SK-N-SH (cell line): ENCODE measurements around the gene SYT5. TPM values are rescaled to one million over a fixed set of nuclear protein-coding genes. Genes with fewer than 3 reads are reported as not detected.

ENCODE experiments used
- CTCF ChIA-PET: fragments of 300-600, 350-600 bp; formaldehyde crosslinking; extraction: SDS; loops from one replicate; lab custom pipeline; 2021; lab: Yijun Ruan, JAX
- POLR2A ChIA-PET: fragments of 350-600 bp; sonication (Branson Sonifier 250); formaldehyde crosslinking; extraction: SDS; loops from one replicate; lab custom pipeline; 2020; ENCODE audit warnings: antibody characterized with exemption, inconsistent platforms; lab: Yijun Ruan, JAX
- DNase-seq: peaks from one replicate; pipeline ENCODE4 v3.0.0; 2012
- H2AFZ ChIP-seq: fragments of 200-600 bp; sonication (generic); 2 replicates; pipeline ENCODE4 v1.8.1; 2016; ENCODE audit warnings: antibody characterized with exemption, mild to moderate bottlenecking, low read depth
- H3F3A ChIP-seq: fragments of 200-600 bp; sonication (generic); replicated peaks from 2 replicates; pipeline ENCODE3; 2016; ENCODE audit warnings: antibody characterized with exemption, mild to moderate bottlenecking; ENCODE audit not compliant: insufficient read depth
- H3K27ac ChIP-seq, 2 experiments: fragments of 200-500 bp in 1 of 2; fragments of 200-600 bp in 1 of 2; sonication (Bioruptor generic) in 1 of 2; sonication (generic), shearing (Covaris generic) in 1 of 2; 2 replicates each; pipeline versions ENCODE4 v1.5.1 to v1.6.1; 2014 to 2016; ENCODE audit warnings: low read depth in 2 of 2, inconsistent platforms in 1 of 2, low read length in 1 of 2, mild to moderate bottlenecking in 1 of 2, mixed read lengths in 1 of 2
- H3K27me3 ChIP-seq: fragments of 200-600 bp; sonication (generic), shearing (Covaris generic); 2 replicates; pipeline ENCODE4 v1.6.1; 2016; ENCODE audit warnings: mixed run types; ENCODE audit not compliant: insufficient read depth
- H3K36me3 ChIP-seq, 2 experiments: fragments of 200-500 bp in 1 of 2; fragments of 200-600 bp in 1 of 2; sonication (Bioruptor generic) in 1 of 2; sonication (generic) in 1 of 2; replicated peaks in 1 of 2; 2 replicates each; pipeline versions ENCODE3 to v1.5.1; 2014 to 2016; ENCODE audit warnings: low read length in 1 of 2, mild to moderate bottlenecking in 1 of 2; ENCODE audit not compliant: insufficient read depth in 2 of 2, control insufficient read depth in 1 of 2
- H3K4me1 ChIP-seq, 2 experiments: fragments of 200-500 bp in 1 of 2; fragments of 200-600 bp in 1 of 2; sonication (Bioruptor generic) in 1 of 2; sonication (generic), shearing (Covaris generic) in 1 of 2; 2 replicates each; pipeline versions ENCODE4 v1.5.1 to v1.6.1; 2014 to 2016; ENCODE audit warnings: low read depth in 1 of 2, low read length in 1 of 2, mixed run types in 1 of 2; ENCODE audit not compliant: insufficient read depth in 2 of 2, control insufficient read depth in 1 of 2
- H3K4me2 ChIP-seq: fragments of 200-600 bp; sonication (generic), shearing (Covaris generic); 2 replicates; pipeline ENCODE4 v1.6.1; 2017; ENCODE audit warnings: mixed run types
- H3K4me3 ChIP-seq, 2 experiments: fragments of 200-500 bp in 1 of 2; fragments of 200-600 bp in 1 of 2; sonication (Bioruptor generic) in 1 of 2; sonication (generic), shearing (Covaris generic) in 1 of 2; 2 replicates each; pipeline versions ENCODE4 v1.5.1 to v1.8.1; 2014 to 2016; ENCODE audit warnings: low read depth in 2 of 2, inconsistent platforms in 1 of 2, low read length in 1 of 2, mild to moderate bottlenecking in 1 of 2, mixed read lengths in 1 of 2, moderate library complexity in 1 of 2
- H3K79me2 ChIP-seq: fragments of 200-600 bp; sonication (generic); 2 replicates; pipeline ENCODE4 v1.8.1; 2017; ENCODE audit warnings: mild to moderate bottlenecking; ENCODE audit not compliant: insufficient read depth
- H3K9ac ChIP-seq: fragments of 200-600 bp; sonication (generic); 2 replicates; pipeline ENCODE4 v1.6.1; 2017; ENCODE audit warnings: mixed run types
- H3K9me2 ChIP-seq: fragments of 200-600 bp; sonication (generic); 2 replicates; pipeline ENCODE4 v1.6.1; 2017; ENCODE audit warnings: mixed run types
- H3K9me3 ChIP-seq: fragments of 200-600 bp; sonication (generic); 2 replicates; pipeline ENCODE4 v1.6.1; 2017; ENCODE audit warnings: mixed run types, mild to moderate bottlenecking, moderate library complexity
- H4K20me1 ChIP-seq: fragments of 200-600 bp; sonication (generic); 2 replicates; pipeline ENCODE4 v1.6.1; 2017; ENCODE audit warnings: mild to moderate bottlenecking, mixed run types; ENCODE audit not compliant: insufficient read depth
- CHD2 ChIP-seq: fragments of 150-350 bp; IDR thresholded peaks from 2 replicates; pipeline ENCODE4 v1.6.1; 2018; ENCODE audit warnings: low read length; ENCODE audit not compliant: partially characterized antibody
- EP300 ChIP-seq, 2 experiments: IDR thresholded peaks; 2 replicates each; pipeline versions ENCODE4 v1.4.0 to v1.6.1; 2012; ENCODE audit warnings: borderline replicate concordance in 1 of 2, low read depth in 1 of 2, low read length in 1 of 2
- FOSL2 ChIP-seq: IDR thresholded peaks from 2 replicates; pipeline ENCODE4 v1.4.0; 2012; ENCODE audit warnings: low read depth, mild to moderate bottlenecking, moderate library complexity, borderline replicate concordance
- FOXJ3 ChIP-seq: sonication (generic); formaldehyde crosslinking; IDR thresholded peaks from 2 replicates; pipeline ENCODE4 v1.5.1; 2020; ENCODE audit warnings: mild to moderate bottlenecking, missing genetic modification reagents
- FOXM1 ChIP-seq: IDR thresholded peaks from 2 replicates; pipeline ENCODE4 v1.4.0; 2012; ENCODE audit warnings: low read depth, mild to moderate bottlenecking
- GABPA ChIP-seq: IDR thresholded peaks from 2 replicates; pipeline ENCODE4 v1.4.0; 2012; ENCODE audit warnings: low read depth, mild to moderate bottlenecking
- JUND ChIP-seq: IDR thresholded peaks from 2 replicates; pipeline ENCODE4 v1.4.0; 2012
- MXI1 ChIP-seq: IDR thresholded peaks from 2 replicates; pipeline ENCODE4 v1.6.1; 2012; ENCODE audit warnings: mild to moderate bottlenecking, low read depth, low read length, improper control_type of control experiment
- RCOR1 ChIP-seq: fragments of 150-350 bp; IDR thresholded peaks from 2 replicates; pipeline ENCODE4 v1.6.1; 2017; ENCODE audit warnings: antibody characterized with exemption, low read length
- RFX5 ChIP-seq: IDR thresholded peaks from 2 replicates; pipeline ENCODE4 v1.6.1; 2012; ENCODE audit warnings: mild to moderate bottlenecking, improper control_type of control experiment, low read length
- SIN3A ChIP-seq: IDR thresholded peaks from 2 replicates; pipeline ENCODE4 v1.6.1; 2012; ENCODE audit warnings: low read depth, mild to moderate bottlenecking, low read length, moderate library complexity, borderline replicate concordance
- TCF12 ChIP-seq: IDR thresholded peaks from 2 replicates; pipeline ENCODE4 v1.4.0; 2012
- WGBS: methylation state at CpG from one replicate; pipeline ENCODE4 v1.1.6; 2017; ENCODE audit warnings: low lambda C conversion rate; 5-methylcytosine and 5-hydroxymethylcytosine counted together
- polyA plus RNA-seq, 3 experiments: library from polyadenylated mRNA; depleted of rRNA; stranded (reverse); fragments of >200 nt; gene quantifications; 2 replicates each; pipeline ENCODE4 v1.2.3, GENCODE V29; 2012

Gene SYT5
- polyA plus RNA-seq, 1 of the 3 experiments (the other 2 are of a cell fraction): 0.21 TPM

GRCh38 chr19:55228403-55229031 lies 48.4 kb upstream of the SYT5 start, which contains the start of gene TMEM86B:
Gene TMEM86B (minus strand): TSS chr19:55228763. CDS start chr19:55228741, 22 bp downstream.
- WGBS: 90% methylated on average over 2 of the region's 12 CpGs
- ChIA-PET POLR2A (interaction anchor here (1.0 to 1.8 kb wide), 10 partner anchors 13 to 248 kb away, joined by 3 to 17 read pairs (median 8); partner anchors contain the start of genes PPP6R1, SYT5, UBE2S and ZNF628), CTCF (interaction anchor here (0.7 to 2.1 kb wide), 9 partner anchors 11 to 378 kb away, joined by 3 to 7 read pairs (median 3); partner anchors contain the start of gene PPP6R1)
- H3K27ac ChIP-seq: peak within 1 kb of the TSS in 1 of 2 experiments; percentile 78; a peak in 2 of 4 replicates
- no peaks in the 10 kb centered on the region for H3K27me3 ChIP-seq
- TF ChIP-seq FOSL2 (no peak), JUND (no peak), SIN3A (no peak), FOXM1 (no peak)
- no peak within 1 kb of the TSS for H3K9ac ChIP-seq
- no peak within 1 kb of the TSS for H2AFZ ChIP-seq
- peaks cover 3 to 63% of the 10 kb centered on the region in 2 experiments for H3K36me3 ChIP-seq
- no peaks in the 10 kb centered on the region for H3K9me2 ChIP-seq
- no peaks in the 10 kb centered on the region for H3K9me3 ChIP-seq
- peak; percentile 72 for DNase-seq
- peaks cover 0 to 38% of the 10 kb centered on the region in 2 experiments; a peak in 1 of 4 replicates for H3K4me1 ChIP-seq
- H3K4me3 ChIP-seq: no peak within 1 kb of the TSS; a peak in 1 of 4 replicates
- H4K20me1 ChIP-seq: peaks cover 16% of the 10 kb centered on the region; the same call in 1 of the 2 replicates
- no peaks in the 10 kb centered on the region for H3K79me2 ChIP-seq
- H3F3A ChIP-seq: no peaks in the 10 kb centered on the region
- H3K4me2 ChIP-seq: no peak within 1 kb of the TSS

DNA sequence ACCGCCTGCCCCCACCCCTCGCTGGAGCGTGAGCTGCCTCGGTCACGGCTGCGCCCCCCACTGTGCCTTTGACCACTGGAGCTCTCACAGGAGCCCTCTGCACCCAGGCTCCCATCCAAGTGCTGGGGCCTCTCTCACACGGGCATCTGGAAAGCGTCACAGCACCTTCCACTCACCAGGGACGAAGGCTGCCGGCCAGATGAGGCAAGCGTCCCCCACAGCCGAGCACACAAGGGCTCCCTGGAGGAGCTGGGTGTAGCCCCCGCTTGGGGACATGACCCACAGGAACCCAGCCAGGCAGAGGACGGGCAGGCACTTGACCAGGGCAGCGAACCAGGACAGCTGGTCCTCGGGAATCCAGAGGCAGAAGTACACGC lies 47.9 kb upstream of the SYT5 start:
- Histone ChIP-seq H3K4me2 (no peak overlapping the region), H3K4me1 (peaks cover 0 to 38% of the 10 kb centered on the region in 2 experiments; a peak in 1 of 4 replicates), H3K27ac (peak overlapping the region in 1 of 2 experiments; percentile 78; a peak in 2 of 4 replicates), H3K27me3 (no peaks in the 10 kb centered on the region), H3K4me3 (no peak overlapping the region; a peak in 1 of 4 replicates), H3K9ac (no peak overlapping the region), H3F3A (no peaks in the 10 kb centered on the region), H3K36me3 (peaks cover 3 to 59% of the 10 kb centered on the region in 2 experiments), H4K20me1 (peaks cover 16% of the 10 kb centered on the region; the same call in 1 of the 2 replicates), H3K79me2 (no peaks in the 10 kb centered on the region), H3K9me2 (no peaks in the 10 kb centered on the region), H2AFZ (no peak overlapping the region), H3K9me3 (no peaks in the 10 kb centered on the region)
- whole genome bisulfite sequencing: 80% methylated on average over 15 of the region's 17 CpGs
- ChIA-PET CTCF (interaction anchor here (0.8 to 2.1 kb wide), 8 partner anchors 12 to 379 kb away, joined by 3 to 7 read pairs (median 3); partner anchors contain the start of gene PPP6R1), POLR2A (interaction anchor here (0.9 to 1.8 kb wide), 12 partner anchors 8 to 249 kb away, joined by 3 to 17 read pairs (median 5); partner anchors contain the start of genes PPP6R1, SYT5, TMEM238 and UBE2S)
- DNase-seq: peak; percentile 93
- TF ChIP-seq RCOR1 (peak; percentile 62; the same call in 1 of the 2 replicates), EP300 (IDR thresholded peaks at IDR 0.05; ENCODE audit: borderline replicate concordance in 1 of 2, low read depth in 1 of 2, low read length in 1 of 2) (peak in 1 of 2 experiments; percentile 51; a peak in 1 of 4 replicates), MXI1 (peak; percentile 49; the same call in 1 of the 2 replicates), FOXJ3 (CRISPR knock-in tag) (peak; percentile 54; the same call in 1 of the 2 replicates), CHD2 (peak; percentile 81), TCF12 (peak; percentile 48; the same call in 1 of the 2 replicates), GABPA (no peak), RFX5 (no peak)
